Pancreas (tissue), 10 donors: ENCODE data around the gene BCLAF1. TPM values are rescaled to one million over a fixed set of nuclear protein-coding genes. Genes with fewer than 3 reads are reported as not detected.

ENCODE experiments used
- ATAC-seq, 4 donors: fragments of 200-7000 bp; cut with Tn5 transposase; one replicate each; pipeline versions ENCODE4 v1.8.0 to v1.9.1; 2020; ENCODE audit warnings: mild to moderate bottlenecking in 4 of 4, moderate library complexity in 4 of 4
- DNase-seq, 6 donors: peaks; one replicate each; pipeline ENCODE4 v3.0.0-alpha.2; 2020
- FAIRE-seq: peaks from 2 replicates; lab custom pipeline; 2012; peaks lifted over from hg19 to GRCh38; lab: Jason Lieb, UNC
- H3K27ac ChIP-seq, 4 donors: fragments of 200-600 bp; sonication (generic); 1 replicate in 3 of 4; 2 replicates in 1 of 4; pipeline versions ENCODE4 v1.5.0 to v1.8.0; 2020
- H3K27me3 ChIP-seq, 4 donors: fragments of 200-600 bp; one replicate each; pipeline ENCODE4 v1.8.0; 2021
- H3K36me3 ChIP-seq, 3 donors: fragments of 200-600 bp; sonication (generic) in 1 of 3; one replicate each; pipeline versions ENCODE4 v1.5.0 to v1.8.0; 2020 to 2021
- H3K4me1 ChIP-seq, 3 donors: fragments of 200-600 bp; one replicate each; pipeline ENCODE4 v1.8.0; 2021
- H3K4me3 ChIP-seq, 4 donors: fragments of 200-600 bp; sonication (generic) in 2 of 4; one replicate each; pipeline versions ENCODE4 v1.5.0 to v1.8.0; 2020 to 2021
- H3K9me3 ChIP-seq, 4 donors: fragments of 200-600 bp; one replicate each; pipeline ENCODE4 v1.8.0; 2021
- CTCF ChIP-seq, 4 donors: fragments of 200-600 bp; sonication (generic) in 3 of 4; IDR thresholded peaks; one replicate each; pipeline versions ENCODE4 v1.5.0 to v1.8.0; 2021; ENCODE audit warnings: antibody characterized with exemption in 4 of 4
- WGBS, 2 donors: extraction: QIAGEN DNeasy Blood & Tissue Kit; methylation state at CpG; one replicate each; pipeline ENCODE4 v1.1.7; 2013; 5-methylcytosine and 5-hydroxymethylcytosine counted together
- intact Hi-C, 3 donors: fragments of 100-400 bp; cut with DNase I; formaldehyde crosslinking; loops; one replicate each; pipeline versions ENCODE4 v1.11.1 to v1.14.2; 2022
- polyA plus RNA-seq, 2 donors: library from polyadenylated mRNA; stranded (reverse); fragments of 200-250 nt; gene quantifications; one replicate each; pipeline ENCODE4 v1.2.3, GENCODE V29; 2013
- total RNA-seq, 6 donors: library from RNA; stranded (reverse); fragmentation: NEBNext Ultra II Directional in 4 of 6; extraction: Animal tissue kit (Norgen Biotek cat#: 25700) in 4 of 6; gene quantifications; one replicate each; pipeline versions ENCODE4 v1.2.1 to v1.2.4, GENCODE V29; 2021 to 2023
- donor health status: healthy with polysubstance abuse.
- donor health status: DM: no; HTN: no; CAD: no; lungs with moderate emphysema.
- donor health status: DM: no; HTN: no; CAD: no.
- donor health status: control.
- donor health status: control.
- donor health status: Bipolar disorder and iron deficiency.
- donor health status: DM: yes; HTN: yes; CAD: no.
- donor health status: DM: no; HTN: no; CAD: no.
- donor health status: DM: no; HTN: no; CAD: no.
- donor health status: DM: yes; HTN: yes; CAD: no.

The BCLAF1 gene
- total and polyA plus RNA-seq, 8 donors = 14.5 to 73.3 (median 43.5) TPM

- no peak for FAIRE-seq
- ATAC-seq = no peak
- 51 to 59% methylated on average over 2 of the region's 2 CpGs for WGBS, 2 donors
- Histone ChIP-seq H3K4me1 (peaks cover 3 to 15% (median 11%) of the 10 kb centered on the region in 3 donors), H3K27me3 (no peaks in the 10 kb centered on the region), H3K4me3 (no peak overlapping the region), H3K27ac (no peak overlapping the region), H3K9me3 (no peaks in the 10 kb centered on the region), H3K36me3 (peaks cover 0 to 2% (median 0%) of the 10 kb centered on the region in 3 donors)
- DNase-seq = no peak
- TF ChIP-seq CTCF (IDR thresholded peaks at IDR 0.05) = no peak
- intact Hi-C loops = no loop called here
These were observed 37.2 kb downstream of the BCLAF1 start for GRCh38 chr6:136252441-136252840.

GRCh38 chr6:136251394-136251793, 38.3 kb downstream of the BCLAF1 start:
- no peaks in the 10 kb centered on the region for H3K36me3 ChIP-seq
- H3K9me3 ChIP-seq = no peaks in the 10 kb centered on the region
- WGBS, 2 donors = 20% methylated on average over 4 of the region's 4 CpGs
- FAIRE-seq = no peak
- H3K27me3 ChIP-seq = no peaks in the 10 kb centered on the region
- TF ChIP-seq CTCF (IDR thresholded peaks at IDR 0.05) = no peak
- intact Hi-C loops = no loop called here
- no peak for DNase-seq
- H3K4me3 ChIP-seq = peak overlapping the region in 1 of 4 donors; percentile 80
- peaks cover 3 to 15% (median 11%) of the 10 kb centered on the region in 3 donors for H3K4me1 ChIP-seq
- ATAC-seq = peak in 3 of 4 donors; percentile 4 to 11 (median 6)
- H3K27ac ChIP-seq = peak overlapping the region in 1 of 4 donors; percentile 8

GRCh38 chr6:136250686-136251008, 39.0 kb downstream of the BCLAF1 start:
- no peak for TF ChIP-seq CTCF (IDR thresholded peaks at IDR 0.05)
- 0 to 1% methylated on average over 8 of the region's 8 CpGs for WGBS, 2 donors
- H3K4me1 ChIP-seq = peaks cover 3 to 15% (median 11%) of the 10 kb centered on the region in 3 donors
- no peaks in the 10 kb centered on the region for H3K9me3 ChIP-seq
- H3K27me3 ChIP-seq = no peaks in the 10 kb centered on the region
- no peak for FAIRE-seq
- ATAC-seq = peak; percentile 14 to 19 (median 15)
- H3K27ac ChIP-seq = peak overlapping the region in 2 of 4 donors; percentile 61 to 66
- intact Hi-C loops = no loop called here
- no peaks in the 10 kb centered on the region for H3K36me3 ChIP-seq
- peak overlapping the region; percentile 37 to 80 (median 44) for H3K4me3 ChIP-seq
- DNase-seq = no peak

- peak; percentile 81 for FAIRE-seq
- DNase-seq = peak; percentile 80 to 98 (median 94)
- no peaks in the 10 kb centered on the region for H3K27me3 ChIP-seq
- 1% methylated on average over 59 of the region's 59 CpGs for WGBS, 2 donors
- intact Hi-C loops = no loop called here
- no peaks in the 10 kb centered on the region for H3K9me3 ChIP-seq
- H3K4me1 ChIP-seq = peaks cover 3 to 15% (median 11%) of the 10 kb centered on the region in 3 donors
- H3K36me3 ChIP-seq = no peaks in the 10 kb centered on the region
- peak within 1 kb of the TSS; percentile 37 to 80 (median 44) for H3K4me3 ChIP-seq
- no peak for TF ChIP-seq CTCF (IDR thresholded peaks at IDR 0.05)
- H3K27ac ChIP-seq = peak within 1 kb of the TSS in 2 of 4 donors; percentile 61 to 66
- peak; percentile 97 to 100 (median 98) for ATAC-seq
These were observed 39.6 kb downstream of the BCLAF1 start, which contains the start of gene MTFR2 for GRCh38 chr6:136249811-136250685. Gene MTFR2 (minus strand): TSS chr6:136250311. CDS start chr6:136249099, 1,212 bp downstream.
